GM18861 (cell line): ENCODE results near the gene KIZ.
A peak's percentile ranks its signal among the peaks of the same experiment; 100 is the strongest.

ENCODE experiments used
- ATAC-seq: cut with Tn5 transposase; IDR thresholded peaks from one replicate; pipeline ENCODE4 v1.9.1; 2021; ENCODE audit not compliant: unreplicated experiment

Gene KIZ

GRCh38 chr20:21104466-21104761 is 21.5 kb upstream of the KIZ start:
- ATAC-seq = no peak

- ATAC-seq = no peak
Measured at GRCh38 chr20:21104921-21105320, 21.0 kb upstream of the KIZ start.

GRCh38 chr20:21105429-21106170 is 20.3 kb upstream of the KIZ start:
- no peak for ATAC-seq

- ATAC-seq = no peak
Measured at GRCh38 chr20:21106171-21107017, 19.5 kb upstream of the KIZ start, which contains the start of gene LINC00237. Gene LINC00237 (minus strand): TSS chr20:21106358.

GRCh38 chr20:21109144-21109543 is 16.7 kb upstream of the KIZ start:
- ATAC-seq = no peak

GRCh38 chr20:21110811-21111210 is 15.1 kb upstream of the KIZ start:
- ATAC-seq = no peak

GRCh38 chr20:21111416-21111815 is 14.5 kb upstream of the KIZ start:
- ATAC-seq = no peak

DNA sequence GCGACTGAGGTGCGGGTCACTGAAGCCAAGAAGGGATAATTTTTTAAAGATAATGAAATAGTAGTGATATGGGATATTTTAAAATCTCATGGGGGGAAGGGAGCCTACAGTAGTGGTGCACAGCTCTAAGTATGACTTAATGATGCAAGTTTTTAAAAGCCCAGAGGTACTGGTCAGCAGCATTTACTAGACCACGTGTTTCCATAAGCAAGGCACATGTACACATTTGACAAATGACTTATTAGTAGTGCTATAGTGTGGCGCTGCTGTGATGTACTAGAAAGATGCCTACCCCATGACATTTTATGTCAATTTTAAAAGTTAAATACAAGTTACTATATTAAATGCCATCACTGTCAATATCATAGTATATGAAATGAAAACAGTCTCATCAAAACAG is 12.2 kb upstream of the KIZ start:
- no peak for ATAC-seq

- ATAC-seq = no peak
Measured at GRCh38 chr20:21114584-21114983, 11.3 kb upstream of the KIZ start.

DNA sequence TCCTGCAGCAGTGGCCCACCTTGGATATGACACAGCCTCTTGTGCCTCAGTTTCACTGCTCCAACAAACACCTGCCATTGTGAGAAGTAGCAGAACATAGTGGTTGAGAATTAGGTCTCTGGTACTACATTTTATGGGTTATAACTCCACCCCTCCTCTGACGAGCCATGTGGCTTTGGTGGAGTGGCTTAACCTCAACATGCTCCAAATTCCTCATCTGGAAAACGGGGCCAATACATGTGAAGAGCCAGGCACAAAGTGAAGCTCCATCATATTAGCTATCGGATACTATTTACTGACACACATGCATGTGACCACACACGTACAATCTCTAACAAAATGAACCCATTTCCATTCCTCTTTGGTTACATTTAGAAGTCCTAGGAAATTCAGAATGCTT is 8.4 kb upstream of the KIZ start:
- ATAC-seq = no peak

DNA sequence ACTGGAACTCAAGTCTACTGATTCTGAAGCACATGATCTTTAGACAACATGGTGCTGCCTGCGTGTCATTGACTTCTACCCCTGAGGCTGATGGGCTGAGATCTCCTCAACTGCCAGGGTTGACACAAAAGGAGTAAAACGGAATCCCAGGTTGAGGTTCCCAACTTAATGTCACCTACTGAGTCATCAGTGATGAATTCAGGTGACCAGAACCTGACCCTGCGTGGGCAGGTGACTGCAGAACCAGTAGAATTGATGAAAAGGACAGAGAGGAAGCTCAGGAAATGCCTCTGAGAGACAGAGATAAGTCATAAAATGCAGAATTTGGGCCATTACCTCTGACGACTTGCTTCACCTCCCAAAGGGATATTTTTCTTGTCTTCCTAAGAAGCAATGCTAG is 7.7 kb upstream of the KIZ start:
- no peak for ATAC-seq

GRCh38 chr20:21118782-21119181 is 7.1 kb upstream of the KIZ start:
- ATAC-seq = no peak

GRCh38 chr20:21124190-21124589 is 1.7 kb upstream of the KIZ start:
- no peak for ATAC-seq

GRCh38 chr20:21125072-21125848 is 622 bp upstream of the KIZ start:
- ATAC-seq = peak; percentile 31

GRCh38 chr20:21126581-21126870 is 644 bp downstream of the KIZ start:
- ATAC-seq = no peak

DNA sequence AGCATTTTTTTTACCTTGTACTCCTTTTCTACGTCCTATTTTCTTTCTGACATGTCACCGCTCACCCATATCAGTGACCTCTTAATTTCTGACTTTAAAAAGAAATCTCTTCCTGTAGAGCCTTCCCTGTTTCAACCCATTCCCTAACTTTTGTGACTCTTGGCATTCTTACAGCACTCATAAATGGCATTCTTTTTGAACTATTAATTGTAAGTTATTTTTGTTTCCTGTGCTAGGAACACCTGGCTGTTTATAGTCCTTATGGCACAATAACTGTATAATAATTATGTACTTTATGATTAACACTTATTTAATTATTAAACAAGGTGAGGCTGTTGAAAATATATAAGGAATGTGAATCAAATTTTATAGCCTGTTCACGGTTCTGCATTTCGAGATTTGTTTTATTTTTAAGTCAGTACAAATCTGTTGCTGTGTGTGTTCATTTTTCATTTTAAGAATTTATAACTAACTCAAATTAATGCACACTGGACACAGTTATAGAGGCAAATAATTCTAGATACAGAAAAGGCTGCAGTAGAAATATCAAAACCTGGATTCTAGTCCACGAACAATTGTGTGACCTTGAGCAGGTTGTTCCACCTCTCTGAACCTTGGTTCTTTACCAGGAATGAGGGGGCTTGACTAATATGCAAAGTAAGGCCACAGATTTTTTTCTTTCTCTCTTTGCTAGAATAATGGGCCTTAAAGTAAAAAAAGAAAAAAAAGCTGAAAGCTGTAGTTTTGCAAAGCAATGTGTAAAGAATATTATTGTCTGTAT is 1.5 kb downstream of the KIZ start:
- ATAC-seq = no peak

DNA sequence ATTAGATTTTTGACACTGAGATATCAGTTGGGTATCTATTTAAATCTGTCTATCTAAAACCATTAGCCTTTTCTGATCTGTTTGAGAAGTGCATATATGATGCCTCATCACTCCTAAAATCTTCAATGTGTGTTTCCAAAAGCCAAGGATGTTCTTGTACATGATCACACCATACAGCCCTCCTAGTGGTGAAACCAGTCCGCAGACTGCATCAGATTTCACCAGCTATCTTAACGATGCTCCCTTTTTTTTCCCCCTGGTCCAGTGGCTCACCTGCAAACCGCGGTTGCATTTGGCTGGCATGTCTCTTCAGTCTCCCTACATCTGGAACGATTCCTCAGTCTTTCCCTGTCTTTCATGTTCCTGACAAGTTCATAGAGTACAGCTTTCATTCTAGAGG is 4.0 kb downstream of the KIZ start:
- no peak for ATAC-seq

DNA sequence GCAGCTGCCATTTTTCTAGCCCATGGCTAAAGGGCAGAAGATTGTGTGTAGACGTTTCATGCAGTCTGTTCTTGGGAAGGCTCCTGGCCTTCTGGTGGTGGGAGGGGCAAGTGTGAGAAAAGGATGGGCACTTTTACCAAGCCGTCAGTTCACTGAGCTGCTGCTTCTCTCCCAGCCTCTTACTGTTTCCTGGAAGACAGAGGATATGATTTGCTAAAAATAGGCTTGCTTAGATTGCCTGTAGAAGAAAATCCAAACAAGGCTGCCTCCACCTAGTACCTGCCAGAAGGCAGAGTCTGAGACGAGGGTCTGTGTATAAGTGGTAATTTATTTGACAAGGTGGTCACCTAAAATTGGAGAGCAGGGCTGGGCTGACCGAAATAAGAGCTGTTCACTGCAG is 7.5 kb downstream of the KIZ start:
- no peak for ATAC-seq

DNA sequence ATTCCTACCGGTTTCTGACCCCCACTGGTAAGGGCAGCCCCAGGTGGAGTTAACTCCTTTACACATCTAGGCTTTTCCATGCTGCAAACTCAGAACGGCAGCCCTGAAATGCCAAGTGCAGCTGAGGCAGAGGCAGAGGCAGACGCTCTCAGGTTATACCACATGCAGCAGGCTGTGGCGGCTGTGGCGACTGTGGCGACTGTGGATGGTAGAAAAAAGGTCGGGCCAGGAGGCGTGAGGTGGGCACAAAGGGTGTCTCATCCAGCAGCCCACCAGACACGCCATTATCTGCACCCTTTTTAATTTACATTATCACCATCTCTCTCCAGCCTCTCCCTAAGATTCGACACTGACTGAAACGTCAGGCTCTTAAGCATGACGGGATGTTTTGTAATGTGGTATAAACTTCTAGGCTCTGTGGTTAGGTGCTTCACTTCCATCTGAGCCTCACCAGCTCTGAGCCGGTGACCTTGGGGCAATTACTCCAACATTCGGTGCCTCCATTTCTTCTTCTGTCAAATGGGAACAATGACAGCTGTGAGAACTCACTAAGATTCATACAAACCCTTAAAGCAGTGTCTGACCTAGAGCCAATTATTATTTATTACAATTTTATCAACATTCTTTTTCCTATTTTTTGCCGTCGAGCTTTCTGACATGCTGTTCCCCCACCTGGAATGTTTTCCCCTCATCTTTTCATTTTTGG is 8.2 kb downstream of the KIZ start:
- ATAC-seq = no peak

DNA sequence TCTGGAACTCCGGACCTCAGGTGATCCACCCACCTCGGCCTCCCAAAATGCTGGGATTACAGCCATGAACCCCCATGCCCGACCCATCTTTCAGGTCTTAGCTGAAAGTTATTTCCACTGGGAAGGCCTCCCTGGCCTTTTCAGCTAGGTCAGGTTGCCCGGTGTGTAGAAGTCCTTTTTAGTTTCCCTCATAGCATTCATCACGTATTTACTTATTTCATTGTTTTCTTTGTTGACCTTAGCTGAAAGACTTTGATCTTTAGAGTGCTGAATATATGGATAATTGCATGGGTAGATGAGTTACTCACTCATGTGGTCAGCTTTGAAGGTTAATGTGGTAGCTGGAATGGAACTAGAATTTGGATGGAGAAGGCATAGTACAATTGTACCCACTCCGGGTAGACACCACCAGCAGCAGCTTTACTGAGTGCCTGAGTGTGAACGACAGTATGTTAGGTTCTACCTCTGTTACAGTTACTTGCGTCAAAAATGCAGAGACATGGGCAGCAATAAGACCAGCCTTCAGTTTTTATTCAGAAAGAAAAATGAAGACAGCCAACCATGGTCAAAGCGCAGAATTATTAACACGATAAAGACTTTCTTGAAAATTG is 9.1 kb downstream of the KIZ start:
- no peak for ATAC-seq
